Astrocyte (in vitro differentiated cells and primary cell): ENCODE data around the gene UGT1A9. TPM values are rescaled to one million over a fixed set of nuclear protein-coding genes. Genes with fewer than 3 reads are reported as not detected.

ENCODE experiments used
- DNase-seq: peaks from one replicate; pipeline ENCODE4 v3.0.0-alpha.2; 2010; ENCODE audit warnings: low read depth
- FAIRE-seq: peaks from 2 replicates; lab custom pipeline; 2011; peaks lifted over from hg19 to GRCh38; lab: Jason Lieb, UNC
- H2AFZ ChIP-seq: 2 replicates; pipeline ENCODE4 v1.6.0; 2012; ENCODE audit warnings: low read depth, low read length, inconsistent platforms
- H3K27ac ChIP-seq: 2 replicates; pipeline ENCODE4 v1.5.1; 2011; ENCODE audit warnings: low read depth, low read length, inconsistent platforms
- H3K27me3 ChIP-seq: 2 replicates; pipeline ENCODE4 v1.6.0; 2011; ENCODE audit warnings: low read length, inconsistent platforms; ENCODE audit not compliant: insufficient read depth
- H3K36me3 ChIP-seq: 2 replicates; pipeline ENCODE4 v1.5.1; 2011; ENCODE audit warnings: low read length, inconsistent platforms; ENCODE audit not compliant: insufficient read depth
- H3K4me1 ChIP-seq: 2 replicates; pipeline ENCODE4 v1.5.1; 2011; ENCODE audit warnings: low read length, inconsistent platforms; ENCODE audit not compliant: insufficient read depth
- H3K4me2 ChIP-seq: 2 replicates; pipeline ENCODE4 v1.6.0; 2012; ENCODE audit warnings: low read length, inconsistent platforms
- H3K4me3 ChIP-seq: 2 replicates; pipeline ENCODE4 v1.5.1; 2011; ENCODE audit warnings: low read depth, mild to moderate bottlenecking, low read length, inconsistent platforms; ENCODE audit not compliant: insufficient read depth
- H3K79me2 ChIP-seq: 2 replicates; pipeline ENCODE4 v1.6.0; 2012; ENCODE audit warnings: mild to moderate bottlenecking, low read length, inconsistent platforms; ENCODE audit not compliant: insufficient read depth
- H3K9ac ChIP-seq: 2 replicates; pipeline ENCODE4 v1.6.0; 2012; ENCODE audit warnings: mild to moderate bottlenecking, low read length, inconsistent platforms
- H3K9me3 ChIP-seq: 2 replicates; pipeline ENCODE4 v1.5.1; 2012; ENCODE audit warnings: low read depth, mild to moderate bottlenecking, low read length, inconsistent platforms; ENCODE audit not compliant: insufficient read depth
- H4K20me1 ChIP-seq: 2 replicates; pipeline ENCODE4 v1.6.0; 2012; ENCODE audit warnings: low read length, inconsistent platforms; ENCODE audit not compliant: insufficient read depth
- H3K27ac Mint-ChIP-seq: one replicate; pipeline ENCODE4 v1.8.0; 2021; ENCODE audit warnings: mild to moderate bottlenecking, mixed read lengths; ENCODE audit not compliant: unreplicated experiment
- H3K27me3 Mint-ChIP-seq: one replicate; pipeline ENCODE4 v1.8.0; 2021; ENCODE audit warnings: low read depth, mixed read lengths; ENCODE audit not compliant: unreplicated experiment
- H3K36me3 Mint-ChIP-seq: one replicate; pipeline ENCODE4 v1.8.0; 2021; ENCODE audit warnings: low read depth, mixed read lengths; ENCODE audit not compliant: unreplicated experiment
- H3K4me1 Mint-ChIP-seq: one replicate; pipeline ENCODE4 v1.8.0; 2021; ENCODE audit warnings: low read depth, mixed read lengths; ENCODE audit not compliant: unreplicated experiment
- H3K4me3 Mint-ChIP-seq: one replicate; pipeline ENCODE4 v1.8.0; 2021; ENCODE audit warnings: mild to moderate bottlenecking, moderate library complexity, mixed read lengths; ENCODE audit not compliant: unreplicated experiment
- H3K9me3 Mint-ChIP-seq: one replicate; pipeline ENCODE4 v1.8.0; 2021; ENCODE audit warnings: mild to moderate bottlenecking, mixed read lengths; ENCODE audit not compliant: unreplicated experiment
- CTCF ChIP-seq: IDR thresholded peaks from 2 replicates; pipeline ENCODE4 v1.5.1; 2011; ENCODE audit warnings: low read depth, mild to moderate bottlenecking, inconsistent platforms, low read length, moderate library complexity; ENCODE audit not compliant: insufficient read depth
- EZH2 ChIP-seq: IDR thresholded peaks from 2 replicates; pipeline ENCODE4 v1.6.1; 2012; ENCODE audit warnings: mild to moderate bottlenecking, low read length, inconsistent platforms; ENCODE audit not compliant: insufficient read depth
- total RNA-seq: library from RNA; stranded (reverse); gene quantifications from 2 replicates; pipeline ENCODE4 v1.2.1, GENCODE V29; 2021

UGT1A9 gene
- total RNA-seq, 1 donor from 2014 or later = not detected

DNA sequence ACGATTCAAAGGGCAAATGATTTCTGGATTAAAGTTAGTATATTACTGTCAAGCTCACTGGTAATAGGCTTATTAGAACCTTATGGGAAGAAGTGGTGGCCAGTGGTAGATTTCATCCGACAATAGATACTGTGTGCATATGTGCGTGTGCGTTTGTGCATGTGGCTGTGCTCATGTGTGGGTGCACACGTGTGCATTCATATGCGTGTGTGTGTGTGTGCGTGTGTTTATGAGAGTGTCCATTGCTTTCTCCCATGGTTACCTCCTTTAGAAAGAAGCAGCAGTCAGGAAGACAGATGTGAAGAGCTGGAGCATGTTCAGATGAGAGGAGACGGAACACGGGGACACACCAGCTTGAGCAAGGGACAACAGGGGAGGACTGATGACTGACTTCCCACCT lies 97.6 kb downstream of the UGT1A9 start:
- FAIRE-seq = no peak
- Histone ChIP-seq H3K79me2 (no peaks in the 10 kb centered on the region), H3K4me1 (peaks cover 6% of the 10 kb centered on the region), H3K9ac (no peak overlapping the region), H3K27ac (no peak overlapping the region), H2AFZ (no peak overlapping the region), H4K20me1 (no peaks in the 10 kb centered on the region), H3K4me3 (no peak overlapping the region), H3K36me3 (no peaks in the 10 kb centered on the region), H3K4me2 (no peak overlapping the region), H3K27me3 (no peaks in the 10 kb centered on the region), H3K9me3 (no peaks in the 10 kb centered on the region)
- no peak for DNase-seq
- Mint-ChIP-seq H3K9me3 (no peaks in the 10 kb centered on the region), H3K27ac (no peak overlapping the region), H3K27me3 (peaks cover 2% of the 10 kb centered on the region), H3K4me1 (peaks cover 3% of the 10 kb centered on the region), H3K36me3 (no peaks in the 10 kb centered on the region), H3K4me3 (no peak overlapping the region)
- TF ChIP-seq CTCF = no peak
- no peak for TF ChIP-seq EZH2

- no peaks in the 10 kb centered on the region for H3K4me1 ChIP-seq
- DNase-seq (no peak), FAIRE-seq (no peak)
- no peak overlapping the region for H3K27ac Mint-ChIP-seq
- no peaks in the 10 kb centered on the region for H3K36me3 Mint-ChIP-seq
- no peak for TF ChIP-seq EZH2
- no peak overlapping the region for H3K9ac ChIP-seq
- no peak overlapping the region for H3K27ac ChIP-seq
- H3K27me3 ChIP-seq = no peaks in the 10 kb centered on the region
- H3K4me2 ChIP-seq = no peak overlapping the region
- peaks cover 11% of the 10 kb centered on the region for H3K9me3 Mint-ChIP-seq
- no peak overlapping the region for H3K4me3 Mint-ChIP-seq
- H3K9me3 ChIP-seq = peaks cover 8% of the 10 kb centered on the region
- no peak overlapping the region for H2AFZ ChIP-seq
- H3K27me3 Mint-ChIP-seq = no peaks in the 10 kb centered on the region
- no peak overlapping the region for H3K4me3 ChIP-seq
- no peaks in the 10 kb centered on the region for H3K79me2 ChIP-seq
- no peaks in the 10 kb centered on the region for H3K4me1 Mint-ChIP-seq
- H3K36me3 ChIP-seq = no peaks in the 10 kb centered on the region
- H4K20me1 ChIP-seq = no peaks in the 10 kb centered on the region
Observed at GRCh38 chr2:233772153-233772552, 100.5 kb downstream of the UGT1A9 start.

DNA sequence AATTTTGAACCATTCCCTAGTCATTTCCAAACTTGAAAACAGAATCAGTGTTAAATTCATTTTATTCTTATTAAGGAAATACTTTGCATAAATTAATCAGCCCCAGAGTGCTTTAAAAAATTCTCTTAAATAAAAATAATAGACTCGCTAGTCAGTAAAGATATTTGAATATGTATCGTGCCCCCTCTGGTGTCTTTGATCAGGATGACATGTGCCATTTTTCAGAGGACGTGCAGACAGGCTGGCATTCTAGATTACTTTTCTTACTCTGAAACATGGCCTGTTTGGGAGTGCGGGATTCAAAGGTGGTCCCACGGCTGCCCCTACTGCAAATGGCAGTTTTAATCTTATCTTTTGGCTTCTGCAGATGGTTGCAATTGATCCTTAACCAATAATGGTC lies 100.9 kb downstream of the UGT1A9 start:
- no peaks in the 10 kb centered on the region for H3K36me3 ChIP-seq
- H3K4me3 Mint-ChIP-seq = no peak overlapping the region
- TF ChIP-seq CTCF = no peak
- no peak for TF ChIP-seq EZH2
- DNase-seq (no peak), FAIRE-seq (no peak)
- H3K79me2 ChIP-seq = no peaks in the 10 kb centered on the region
- no peaks in the 10 kb centered on the region for H3K27me3 ChIP-seq
- no peak overlapping the region for H3K4me3 ChIP-seq
- no peak overlapping the region for H3K9ac ChIP-seq
- peaks cover 8% of the 10 kb centered on the region for H3K9me3 ChIP-seq
- H3K36me3 Mint-ChIP-seq = no peaks in the 10 kb centered on the region
- no peaks in the 10 kb centered on the region for H3K4me1 Mint-ChIP-seq
- peaks cover 15% of the 10 kb centered on the region for H3K9me3 Mint-ChIP-seq
- no peak overlapping the region for H3K4me2 ChIP-seq
- no peaks in the 10 kb centered on the region for H4K20me1 ChIP-seq
- H2AFZ ChIP-seq = no peak overlapping the region
- peaks cover under 1% of the 10 kb centered on the region for H3K27me3 Mint-ChIP-seq
- H3K4me1 ChIP-seq = no peaks in the 10 kb centered on the region
- no peak overlapping the region for H3K27ac ChIP-seq
- no peak overlapping the region for H3K27ac Mint-ChIP-seq
